H9 (cell line): Measurements from ENCODE around the gene PHACTR2. TPM values are rescaled to one million over a fixed set of nuclear protein-coding genes. Genes with fewer than 3 reads are reported as not detected.

Experiments
- DNase-seq: peaks from one replicate; pipeline ENCODE4 v3.0.0-alpha.2; 2017
- H2AFZ ChIP-seq: one replicate; pipeline ENCODE4 v1.6.1; 2013; ENCODE audit warnings: mild to moderate bottlenecking, low read length, control low read depth, moderate library complexity
- H2AK5ac ChIP-seq: 2 replicates; pipeline ENCODE4 v1.6.1; 2013; ENCODE audit warnings: low read length, control low read depth, mixed read lengths; ENCODE audit not compliant: insufficient read length
- H2BK120ac ChIP-seq: one replicate; pipeline ENCODE4 v1.6.1; 2013; ENCODE audit warnings: low read depth, mild to moderate bottlenecking, low read length, control low read depth, inconsistent platforms; ENCODE audit not compliant: poor library complexity, severe bottlenecking
- H2BK12ac ChIP-seq: 2 replicates; pipeline ENCODE4 v1.6.1; 2013; ENCODE audit warnings: low read length, control low read depth, mixed read lengths, low read depth; ENCODE audit not compliant: insufficient read length
- H2BK15ac ChIP-seq: 2 replicates; pipeline ENCODE4 v1.6.1; 2013; ENCODE audit warnings: low read depth, low read length, control low read depth
- H2BK20ac ChIP-seq: one replicate; pipeline ENCODE4 v1.6.1; 2013; ENCODE audit warnings: low read depth, mild to moderate bottlenecking, low read length, control low read depth, inconsistent platforms; ENCODE audit not compliant: poor library complexity, severe bottlenecking
- H2BK5ac ChIP-seq: 2 replicates; pipeline ENCODE4 v1.6.1; 2013; ENCODE audit warnings: low read length, control low read depth, mixed read lengths; ENCODE audit not compliant: insufficient read length
- H3K14ac ChIP-seq: 2 replicates; pipeline ENCODE4 v1.6.1; 2013; ENCODE audit warnings: low read length, control low read depth; ENCODE audit not compliant: insufficient read depth
- H3K18ac ChIP-seq: 2 replicates; pipeline ENCODE4 v1.6.1; 2013; ENCODE audit warnings: low read depth, mild to moderate bottlenecking, mixed read lengths, low read length, control low read depth; ENCODE audit not compliant: insufficient read length
- H3K23ac ChIP-seq: 2 replicates; pipeline ENCODE4 v1.6.1; 2013; ENCODE audit warnings: low read length, control low read depth, mixed read lengths, low read depth; ENCODE audit not compliant: insufficient read length
- H3K23me2 ChIP-seq: 2 replicates; pipeline ENCODE4 v1.6.1; 2013; ENCODE audit warnings: low read depth, mild to moderate bottlenecking, mixed read lengths, low read length, control low read depth; ENCODE audit not compliant: insufficient read length, poor library complexity, severe bottlenecking
- H3K27ac ChIP-seq: 2 replicates; pipeline ENCODE4 v1.5.1; 2013; ENCODE audit warnings: low read length, control low read depth, mixed read lengths, low read depth; ENCODE audit not compliant: insufficient read length
- H3K27me3 ChIP-seq: 2 replicates; pipeline ENCODE4 v1.6.1; 2013; ENCODE audit warnings: low read length, control low read depth, inconsistent platforms; ENCODE audit not compliant: insufficient read depth
- H3K4ac ChIP-seq: 2 replicates; pipeline ENCODE4 v1.6.1; 2013; ENCODE audit warnings: low read depth, mild to moderate bottlenecking, control low read depth, inconsistent platforms, low read length, moderate library complexity
- H3K4me1 ChIP-seq: 2 replicates; pipeline ENCODE4 v1.6.1; 2013; ENCODE audit warnings: low read length, control low read depth, inconsistent platforms; ENCODE audit not compliant: insufficient read depth
- H3K4me2 ChIP-seq: 2 replicates; pipeline ENCODE4 v1.6.1; 2013; ENCODE audit warnings: low read length, control low read depth, mixed read lengths; ENCODE audit not compliant: insufficient read length, insufficient read depth
- H3K56ac ChIP-seq: 2 replicates; pipeline ENCODE4 v1.6.1; 2013; ENCODE audit warnings: low read depth, mild to moderate bottlenecking, mixed read lengths, low read length, control low read depth; ENCODE audit not compliant: insufficient read length
- H3K79me1 ChIP-seq: 2 replicates; pipeline ENCODE4 v1.6.1; 2013; ENCODE audit warnings: low read depth, mild to moderate bottlenecking, moderate library complexity, low read length, control low read depth, inconsistent platforms; ENCODE audit not compliant: insufficient read depth, poor library complexity, severe bottlenecking
- H3K79me2 ChIP-seq: 2 replicates; pipeline ENCODE4 v1.6.1; 2013; ENCODE audit warnings: low read length, control low read depth, inconsistent platforms; ENCODE audit not compliant: insufficient read depth
- H3K9ac ChIP-seq: 2 replicates; pipeline ENCODE4 v1.6.1; 2013; ENCODE audit warnings: low read length, control low read depth, mixed read lengths; ENCODE audit not compliant: insufficient read length; ENCODE audit errors: extremely low read depth
- H3K9me3 ChIP-seq: one replicate; pipeline ENCODE4 v1.6.1; 2013; ENCODE audit warnings: low read depth, low read length, inconsistent platforms; ENCODE audit not compliant: control insufficient read depth
- H3T11ph ChIP-seq: one replicate; pipeline ENCODE4 v1.6.1; 2013; ENCODE audit warnings: mild to moderate bottlenecking, low read length, control low read depth, inconsistent platforms
- H4K20me1 ChIP-seq: one replicate; pipeline ENCODE4 v1.6.1; 2013; ENCODE audit not compliant: control insufficient read depth, insufficient read length, insufficient read depth
- H4K5ac ChIP-seq: 2 replicates; pipeline ENCODE4 v1.6.1; 2013; ENCODE audit warnings: low read depth, mild to moderate bottlenecking, mixed read lengths, low read length, control low read depth; ENCODE audit not compliant: insufficient read length
- H4K8ac ChIP-seq: replicated peaks from 2 replicates; pipeline ENCODE4 v1.6.1; 2013; ENCODE audit warnings: low read length, control low read depth, mixed read lengths, low read depth; ENCODE audit not compliant: insufficient read length
- H4K91ac ChIP-seq: 2 replicates; pipeline ENCODE4 v1.6.1; 2013; ENCODE audit warnings: low read depth, mild to moderate bottlenecking, moderate library complexity, mixed read lengths, low read length, control low read depth; ENCODE audit not compliant: insufficient read length
- H3K27ac Mint-ChIP-seq, 3 experiments: 2 replicates in 2 of 3; 3 replicates in 1 of 3; pipeline ENCODE4 v1.8.0; 2020 to 2021; ENCODE audit warnings: mixed read lengths in 3 of 3, mild to moderate bottlenecking in 1 of 3, moderate library complexity in 1 of 3
- H3K27me3 Mint-ChIP-seq: 2 replicates; pipeline ENCODE4 v1.8.0; 2021; ENCODE audit warnings: low read depth, mild to moderate bottlenecking, moderate library complexity, mixed read lengths
- H3K36me3 Mint-ChIP-seq, 3 experiments: 2 replicates in 2 of 3; 3 replicates in 1 of 3; pipeline ENCODE4 v1.8.0; 2020 to 2021; ENCODE audit warnings: low read depth in 3 of 3, mixed read lengths in 3 of 3; ENCODE audit not compliant: insufficient read depth in 1 of 3
- H3K4me1 Mint-ChIP-seq, 2 experiments: 2 replicates each; pipeline ENCODE4 v1.8.0; 2020; ENCODE audit warnings: mixed read lengths in 2 of 2
- H3K4me3 Mint-ChIP-seq, 2 experiments: 2 replicates in 1 of 2; 3 replicates in 1 of 2; pipeline ENCODE4 v1.8.0; 2020 to 2021; ENCODE audit warnings: mild to moderate bottlenecking in 2 of 2, mixed read lengths in 2 of 2, moderate library complexity in 1 of 2
- H3K9me3 Mint-ChIP-seq, 2 experiments: 2 replicates in 1 of 2; 3 replicates in 1 of 2; pipeline ENCODE4 v1.8.0; 2020; ENCODE audit warnings: mild to moderate bottlenecking in 2 of 2, mixed read lengths in 2 of 2, moderate library complexity in 1 of 2
- WGBS: extraction: QIAGEN DNeasy Blood & Tissue Kit; methylation state at CpG from one replicate; pipeline ENCODE4 v1.1.7; 2013; ENCODE audit warnings: missing lambda C conversion rate, low lambda C conversion rate, mixed read lengths; ENCODE audit not compliant: insufficient read length; ENCODE audit errors: extremely low coverage; 5-methylcytosine and 5-hydroxymethylcytosine counted together
- total RNA-seq: library from RNA; stranded (reverse); gene quantifications from 2 replicates; pipeline ENCODE4 v1.2.1, GENCODE V29; 2021
- TF ChIP-seq, protein P1 (sequence below): fragments of 200-600 bp; sonication (generic); conservative IDR thresholded peaks from 3 replicates; pipeline ENCODE4 v1.8.0; 2021; ENCODE audit warnings: antibody characterized with exemption, mild to moderate bottlenecking

PHACTR2 gene
- total RNA-seq, 1 experiment from 2014 or later = 131 TPM

DNA sequence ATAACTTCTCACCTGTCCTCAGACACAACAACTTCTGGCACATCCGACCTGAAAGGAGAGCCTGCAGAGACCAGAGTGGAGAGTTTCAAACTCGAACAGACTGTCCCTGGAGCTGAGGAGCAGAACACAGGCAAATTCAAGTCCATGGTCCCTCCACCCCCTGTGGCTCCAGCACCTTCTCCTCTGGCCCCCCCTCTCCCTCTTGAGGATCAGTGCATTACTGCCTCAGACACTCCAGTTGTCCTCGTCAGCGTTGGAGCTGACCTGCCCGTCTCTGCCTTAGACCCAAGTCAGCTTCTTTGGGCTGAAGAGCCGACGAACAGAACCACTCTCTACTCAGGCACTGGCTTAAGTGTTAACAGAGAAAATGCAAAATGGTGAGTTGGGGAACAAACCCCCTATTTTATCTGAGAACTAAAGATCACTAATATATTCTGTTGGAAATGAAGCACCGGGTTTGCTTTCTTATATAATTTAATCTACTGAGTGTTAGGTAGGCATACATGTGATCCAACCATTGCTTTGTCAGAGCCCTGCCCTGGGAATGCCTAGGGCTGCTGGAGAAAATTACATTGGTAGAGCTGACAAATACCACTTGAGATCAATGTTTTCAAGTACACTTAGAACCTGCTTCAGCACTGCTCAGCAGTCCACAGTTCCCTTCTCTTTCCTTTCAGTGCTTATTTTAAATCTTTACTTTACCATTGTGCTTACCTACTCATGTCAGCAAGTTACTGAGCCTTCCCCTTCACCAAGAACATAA is 87.8 kb downstream of the PHACTR2 start:
- H3K9ac ChIP-seq = no peak overlapping the region
- no peak overlapping the region for H2BK120ac ChIP-seq
- H3K14ac ChIP-seq = no peak overlapping the region
- H3K4me2 ChIP-seq = no peak overlapping the region
- no peaks in the 10 kb centered on the region for H4K20me1 ChIP-seq
- H2AFZ ChIP-seq = no peak overlapping the region
- no peak overlapping the region for H3K18ac ChIP-seq
- no peak overlapping the region for H2BK15ac ChIP-seq
- DNase-seq = no peak
- no peaks in the 10 kb centered on the region for H3K9me3 ChIP-seq
- H4K5ac ChIP-seq = no peak overlapping the region
- peak overlapping the region in 1 of 3 experiments; percentile 89; a peak in 2 of 7 replicates for H3K27ac Mint-ChIP-seq
- no peak overlapping the region for H2BK5ac ChIP-seq
- no peak overlapping the region for H3K4ac ChIP-seq
- H2BK20ac ChIP-seq = no peak overlapping the region
- H3K4me1 Mint-ChIP-seq = no peaks in the 10 kb centered on the region
- H4K91ac ChIP-seq = no peak overlapping the region
- no peak overlapping the region for H3K23ac ChIP-seq
- H3K36me3 Mint-ChIP-seq = peaks cover 13 to 74% (median 36%) of the 10 kb centered on the region in 3 experiments
- no peak overlapping the region for H3K27ac ChIP-seq
- H3K27me3 Mint-ChIP-seq = no peaks in the 10 kb centered on the region
- H3T11ph ChIP-seq = no peak overlapping the region
- H3K4me1 ChIP-seq = no peaks in the 10 kb centered on the region
- H2BK12ac ChIP-seq = no peak overlapping the region
- WGBS = no CpG with 5 or more reads among the region's 8 CpGs
- H3K23me2 ChIP-seq = no peaks in the 10 kb centered on the region
- no peak overlapping the region for H3K56ac ChIP-seq
- H3K79me2 ChIP-seq = no peaks in the 10 kb centered on the region
- no peak overlapping the region for H4K8ac ChIP-seq
- H3K79me1 ChIP-seq = no peaks in the 10 kb centered on the region
- no peaks in the 10 kb centered on the region for H3K27me3 ChIP-seq
- TF ChIP-seq, protein P1, sequence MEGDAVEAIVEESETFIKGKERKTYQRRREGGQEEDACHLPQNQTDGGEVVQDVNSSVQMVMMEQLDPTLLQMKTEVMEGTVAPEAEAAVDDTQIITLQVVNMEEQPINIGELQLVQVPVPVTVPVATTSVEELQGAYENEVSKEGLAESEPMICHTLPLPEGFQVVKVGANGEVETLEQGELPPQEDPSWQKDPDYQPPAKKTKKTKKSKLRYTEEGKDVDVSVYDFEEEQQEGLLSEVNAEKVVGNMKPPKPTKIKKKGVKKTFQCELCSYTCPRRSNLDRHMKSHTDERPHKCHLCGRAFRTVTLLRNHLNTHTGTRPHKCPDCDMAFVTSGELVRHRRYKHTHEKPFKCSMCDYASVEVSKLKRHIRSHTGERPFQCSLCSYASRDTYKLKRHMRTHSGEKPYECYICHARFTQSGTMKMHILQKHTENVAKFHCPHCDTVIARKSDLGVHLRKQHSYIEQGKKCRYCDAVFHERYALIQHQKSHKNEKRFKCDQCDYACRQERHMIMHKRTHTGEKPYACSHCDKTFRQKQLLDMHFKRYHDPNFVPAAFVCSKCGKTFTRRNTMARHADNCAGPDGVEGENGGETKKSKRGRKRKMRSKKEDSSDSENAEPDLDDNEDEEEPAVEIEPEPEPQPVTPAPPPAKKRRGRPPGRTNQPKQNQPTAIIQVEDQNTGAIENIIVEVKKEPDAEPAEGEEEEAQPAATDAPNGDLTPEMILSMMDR = no peak
- no peaks in the 10 kb centered on the region for H3K9me3 Mint-ChIP-seq
- H2AK5ac ChIP-seq = no peak overlapping the region
- no peak overlapping the region for H3K4me3 Mint-ChIP-seq
